Liver (tissue), 9 donors: ENCODE data around the gene FARP1. TPM values are rescaled to one million over a fixed set of nuclear protein-coding genes. Genes with fewer than 3 reads are reported as not detected.
A peak's percentile ranks its signal among the peaks of the same experiment; 100 is the strongest.

ENCODE experiments used
- DNase-seq: peaks from one replicate; pipeline ENCODE4 v3.0.0-alpha.2; 2017; ENCODE audit warnings: low spot score
- H3K27ac ChIP-seq, 2 donors: one replicate each; pipeline ENCODE4 v1.7.0; 2013; ENCODE audit warnings: inconsistent platforms in 2 of 2, low read length in 2 of 2, control low read depth in 1 of 2, low read depth in 1 of 2, mild to moderate bottlenecking in 1 of 2
- H3K27me3 ChIP-seq, 4 donors: one replicate each; pipeline versions ENCODE4 v1.6.1 to v1.7.0; 2013; ENCODE audit warnings: low read length in 3 of 4, inconsistent platforms in 1 of 4, mild to moderate bottlenecking in 1 of 4, moderate library complexity in 1 of 4; ENCODE audit not compliant: control insufficient read depth in 4 of 4, insufficient read depth in 4 of 4
- H3K36me3 ChIP-seq, 4 donors: one replicate each; pipeline versions ENCODE4 v1.6.1 to v1.7.0; 2013; ENCODE audit warnings: low read length in 3 of 4, mild to moderate bottlenecking in 3 of 4, low read depth in 1 of 4, moderate library complexity in 1 of 4; ENCODE audit not compliant: control insufficient read depth in 4 of 4, insufficient read depth in 3 of 4
- H3K4me1 ChIP-seq, 4 donors: one replicate each; pipeline versions ENCODE4 v1.6.1 to v1.7.0; 2013; ENCODE audit warnings: low read length in 3 of 4, mild to moderate bottlenecking in 3 of 4, moderate library complexity in 1 of 4; ENCODE audit not compliant: control insufficient read depth in 4 of 4, insufficient read depth in 4 of 4
- H3K4me3 ChIP-seq, 3 donors: one replicate each; pipeline versions ENCODE4 v1.6.1 to v1.7.0; 2013; ENCODE audit warnings: low read length in 3 of 3, control low read depth in 1 of 3, low read depth in 1 of 3, mild to moderate bottlenecking in 1 of 3
- H3K9ac ChIP-seq, 2 donors: one replicate each; pipeline ENCODE4 v1.7.0; 2013; ENCODE audit warnings: low read length in 2 of 2, mild to moderate bottlenecking in 2 of 2, moderate library complexity in 2 of 2, control low read depth in 1 of 2, low read depth in 1 of 2
- H3K9me3 ChIP-seq, 4 donors: one replicate each; pipeline versions ENCODE4 v1.6.1 to v1.7.0; 2013; ENCODE audit warnings: low read length in 3 of 4; ENCODE audit not compliant: control insufficient read depth in 4 of 4
- EGR1 ChIP-seq, 2 donors: IDR thresholded peaks; 2 replicates each; pipeline ENCODE4 v1.6.1; 2016 to 2018; ENCODE audit warnings: antibody characterized with exemption in 2 of 2, low read depth in 2 of 2
- FOXA1 ChIP-seq: IDR thresholded peaks from 2 replicates; pipeline ENCODE4 v1.6.1; 2016; ENCODE audit warnings: antibody characterized with exemption
- FOXA2 ChIP-seq: IDR thresholded peaks from 2 replicates; pipeline ENCODE4 v1.6.1; 2016; ENCODE audit warnings: antibody characterized with exemption
- GABPA ChIP-seq, 2 donors: IDR thresholded peaks in 1 of 2; conservative IDR thresholded peaks in 1 of 2; 2 replicates each; pipeline ENCODE4 v1.6.1; 2016; ENCODE audit warnings: antibody characterized with exemption in 2 of 2, mild to moderate bottlenecking in 1 of 2, moderate library complexity in 1 of 2
- HNF4A ChIP-seq, 2 donors: conservative IDR thresholded peaks; 2 replicates each; pipeline ENCODE4 v1.6.1; 2016; ENCODE audit warnings: antibody characterized with exemption in 2 of 2, mild to moderate bottlenecking in 2 of 2
- HNF4G ChIP-seq: IDR thresholded peaks from 2 replicates; pipeline ENCODE4 v1.6.1; 2016; ENCODE audit warnings: antibody characterized with exemption
- NR2F2 ChIP-seq: IDR thresholded peaks from 2 replicates; pipeline ENCODE4 v1.6.1; 2016; ENCODE audit warnings: antibody characterized with exemption
- RAD21 ChIP-seq, 2 donors: IDR thresholded peaks; 2 replicates each; pipeline ENCODE4 v1.6.1; 2016; ENCODE audit warnings: antibody characterized with exemption in 2 of 2, mild to moderate bottlenecking in 2 of 2
- RXRA ChIP-seq, 2 donors: IDR thresholded peaks; 2 replicates each; pipeline ENCODE4 v1.6.1; 2017 to 2018; ENCODE audit warnings: antibody characterized with exemption in 2 of 2, mild to moderate bottlenecking in 1 of 2
- TAF1 ChIP-seq: conservative IDR thresholded peaks from 2 replicates; pipeline ENCODE4 v1.6.1; 2016; ENCODE audit warnings: antibody characterized with exemption, mild to moderate bottlenecking
- YY1 ChIP-seq: IDR thresholded peaks from 2 replicates; pipeline ENCODE4 v1.6.1; 2016; ENCODE audit warnings: antibody characterized with exemption, mild to moderate bottlenecking
- WGBS: extraction: QIAGEN DNeasy Blood & Tissue Kit; methylation state at CpG from one replicate; pipeline ENCODE4 v1.1.7; 2013; 5-methylcytosine and 5-hydroxymethylcytosine counted together
- polyA plus RNA-seq, 2 donors: library from polyadenylated mRNA; stranded (reverse) in 1 of 2; unstranded in 1 of 2; fragments of 200-250 nt in 1 of 2; fragments of >200 nt in 1 of 2; fragmentation: Nextera tagmentation in 1 of 2; extraction: Ambion mirVana in 1 of 2; gene quantifications; one replicate each; pipeline versions ENCODE4 v1.2.1 to v1.2.3, GENCODE V29; 2013 to 2015
- total RNA-seq, 2 donors: library from RNA; depleted of rRNA; stranded (reverse); fragments of >200 nt; gene quantifications; one replicate each; pipeline ENCODE4 v1.2.3, GENCODE V29; 2014
- TF ChIP-seq, protein P1 (sequence below): fragments of 150-350 bp; IDR thresholded peaks from 2 replicates; pipeline ENCODE4 v1.5.1; 2017; ENCODE audit warnings: improper control_type of control experiment, low read depth, low read length; ENCODE audit not compliant: missing input control
- TF ChIP-seq, protein P2 (sequence below): IDR thresholded peaks from 2 replicates; pipeline ENCODE4 v1.6.1; 2016; ENCODE audit warnings: antibody characterized with exemption
- TF ChIP-seq, protein P3 (sequence below): IDR thresholded peaks from 2 replicates; pipeline ENCODE4 v1.6.1; 2016; ENCODE audit warnings: antibody characterized with exemption
- TF ChIP-seq, protein P4 (sequence below): IDR thresholded peaks from 2 replicates; pipeline ENCODE4 v1.6.1; 2016; ENCODE audit warnings: antibody characterized with exemption
- TF ChIP-seq, protein P5 (sequence below): IDR thresholded peaks from 2 replicates; pipeline ENCODE4 v1.6.1; 2016; ENCODE audit warnings: antibody characterized with exemption, mild to moderate bottlenecking
- donor health status: healthy.
- donor health status: healthy.
- donor health status: healthy.
- donor health status: healthy.
- donor health status: healthy.

The FARP1 gene
- total and polyA plus RNA-seq, 4 donors = 28.4 to 62.6 (median 39.8) TPM

DNA sequence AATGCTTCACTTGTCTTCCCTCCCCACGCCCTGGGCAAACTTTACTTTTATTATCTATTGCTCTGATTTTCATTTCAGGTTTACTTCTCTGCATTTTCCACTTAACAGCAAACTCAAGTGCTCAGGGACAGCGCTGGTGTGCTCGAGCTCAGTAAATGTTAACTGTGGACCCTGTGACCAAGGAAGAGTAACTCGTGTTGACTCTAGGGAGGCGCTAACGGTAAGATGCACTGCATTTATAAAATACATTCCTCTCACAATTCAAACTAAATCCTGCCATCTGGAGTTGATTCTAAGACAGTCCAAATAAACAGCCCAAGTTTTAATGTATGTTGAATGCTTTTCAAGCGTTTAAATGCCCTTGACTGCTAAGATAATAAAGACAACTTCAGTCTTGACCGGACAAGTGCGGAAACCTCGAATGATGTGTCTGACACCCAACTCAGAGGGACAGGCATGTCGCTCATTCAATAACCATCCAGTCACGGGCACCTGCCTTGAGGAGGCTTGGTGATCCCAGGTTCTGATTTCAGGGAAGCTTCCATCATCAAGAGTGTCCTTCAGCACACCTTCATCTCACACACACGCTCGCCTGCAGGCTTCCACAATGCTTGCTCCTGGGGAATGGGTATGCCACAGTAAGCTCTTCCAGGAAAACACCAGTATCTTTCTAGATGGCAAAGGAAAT lies 340.9 kb downstream of the FARP1 start:
- H3K27ac ChIP-seq = peak overlapping the region; percentile 81 to 84
- no peak for DNase-seq
- 61% methylated on average over 14 of the region's 14 CpGs for WGBS
- peak overlapping the region; percentile 37 to 44 for H3K9ac ChIP-seq
- H3K4me3 ChIP-seq = no peak overlapping the region
- H3K27me3 ChIP-seq = no peaks in the 10 kb centered on the region
- TF ChIP-seq GABPA (IDR thresholded peaks at IDR 0.05 in 1 of 2, conservative IDR thresholded peaks at IDR 0.05 in 1 of 2) = no peak
- TF ChIP-seq, protein P1, sequence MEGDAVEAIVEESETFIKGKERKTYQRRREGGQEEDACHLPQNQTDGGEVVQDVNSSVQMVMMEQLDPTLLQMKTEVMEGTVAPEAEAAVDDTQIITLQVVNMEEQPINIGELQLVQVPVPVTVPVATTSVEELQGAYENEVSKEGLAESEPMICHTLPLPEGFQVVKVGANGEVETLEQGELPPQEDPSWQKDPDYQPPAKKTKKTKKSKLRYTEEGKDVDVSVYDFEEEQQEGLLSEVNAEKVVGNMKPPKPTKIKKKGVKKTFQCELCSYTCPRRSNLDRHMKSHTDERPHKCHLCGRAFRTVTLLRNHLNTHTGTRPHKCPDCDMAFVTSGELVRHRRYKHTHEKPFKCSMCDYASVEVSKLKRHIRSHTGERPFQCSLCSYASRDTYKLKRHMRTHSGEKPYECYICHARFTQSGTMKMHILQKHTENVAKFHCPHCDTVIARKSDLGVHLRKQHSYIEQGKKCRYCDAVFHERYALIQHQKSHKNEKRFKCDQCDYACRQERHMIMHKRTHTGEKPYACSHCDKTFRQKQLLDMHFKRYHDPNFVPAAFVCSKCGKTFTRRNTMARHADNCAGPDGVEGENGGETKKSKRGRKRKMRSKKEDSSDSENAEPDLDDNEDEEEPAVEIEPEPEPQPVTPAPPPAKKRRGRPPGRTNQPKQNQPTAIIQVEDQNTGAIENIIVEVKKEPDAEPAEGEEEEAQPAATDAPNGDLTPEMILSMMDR = no peak
- TF ChIP-seq HNF4A (conservative IDR thresholded peaks at IDR 0.05) = no peak
- TF ChIP-seq YY1 = no peak
- TF ChIP-seq RXRA (IDR thresholded peaks at IDR 0.05) = no peak
- TF ChIP-seq, protein P2, sequence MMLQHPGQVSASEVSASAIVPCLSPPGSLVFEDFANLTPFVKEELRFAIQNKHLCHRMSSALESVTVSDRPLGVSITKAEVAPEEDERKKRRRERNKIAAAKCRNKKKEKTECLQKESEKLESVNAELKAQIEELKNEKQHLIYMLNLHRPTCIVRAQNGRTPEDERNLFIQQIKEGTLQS = no peak
- TF ChIP-seq NR2F2 = no peak
- no peak for TF ChIP-seq FOXA1
- no peak for TF ChIP-seq RAD21 (IDR thresholded peaks at IDR 0.05)
- no peak for TF ChIP-seq TAF1
- TF ChIP-seq, protein P3, sequence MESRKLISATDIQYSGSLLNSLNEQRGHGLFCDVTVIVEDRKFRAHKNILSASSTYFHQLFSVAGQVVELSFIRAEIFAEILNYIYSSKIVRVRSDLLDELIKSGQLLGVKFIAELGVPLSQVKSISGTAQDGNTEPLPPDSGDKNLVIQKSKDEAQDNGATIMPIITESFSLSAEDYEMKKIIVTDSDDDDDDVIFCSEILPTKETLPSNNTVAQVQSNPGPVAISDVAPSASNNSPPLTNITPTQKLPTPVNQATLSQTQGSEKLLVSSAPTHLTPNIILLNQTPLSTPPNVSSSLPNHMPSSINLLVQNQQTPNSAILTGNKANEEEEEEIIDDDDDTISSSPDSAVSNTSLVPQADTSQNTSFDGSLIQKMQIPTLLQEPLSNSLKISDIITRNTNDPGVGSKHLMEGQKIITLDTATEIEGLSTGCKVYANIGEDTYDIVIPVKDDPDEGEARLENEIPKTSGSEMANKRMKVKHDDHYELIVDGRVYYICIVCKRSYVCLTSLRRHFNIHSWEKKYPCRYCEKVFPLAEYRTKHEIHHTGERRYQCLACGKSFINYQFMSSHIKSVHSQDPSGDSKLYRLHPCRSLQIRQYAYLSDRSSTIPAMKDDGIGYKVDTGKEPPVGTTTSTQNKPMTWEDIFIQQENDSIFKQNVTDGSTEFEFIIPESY = no peak
- no peak for TF ChIP-seq FOXA2
- TF ChIP-seq, protein P4, sequence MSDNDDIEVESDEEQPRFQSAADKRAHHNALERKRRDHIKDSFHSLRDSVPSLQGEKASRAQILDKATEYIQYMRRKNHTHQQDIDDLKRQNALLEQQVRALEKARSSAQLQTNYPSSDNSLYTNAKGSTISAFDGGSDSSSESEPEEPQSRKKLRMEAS = no peak
- TF ChIP-seq, protein P5, sequence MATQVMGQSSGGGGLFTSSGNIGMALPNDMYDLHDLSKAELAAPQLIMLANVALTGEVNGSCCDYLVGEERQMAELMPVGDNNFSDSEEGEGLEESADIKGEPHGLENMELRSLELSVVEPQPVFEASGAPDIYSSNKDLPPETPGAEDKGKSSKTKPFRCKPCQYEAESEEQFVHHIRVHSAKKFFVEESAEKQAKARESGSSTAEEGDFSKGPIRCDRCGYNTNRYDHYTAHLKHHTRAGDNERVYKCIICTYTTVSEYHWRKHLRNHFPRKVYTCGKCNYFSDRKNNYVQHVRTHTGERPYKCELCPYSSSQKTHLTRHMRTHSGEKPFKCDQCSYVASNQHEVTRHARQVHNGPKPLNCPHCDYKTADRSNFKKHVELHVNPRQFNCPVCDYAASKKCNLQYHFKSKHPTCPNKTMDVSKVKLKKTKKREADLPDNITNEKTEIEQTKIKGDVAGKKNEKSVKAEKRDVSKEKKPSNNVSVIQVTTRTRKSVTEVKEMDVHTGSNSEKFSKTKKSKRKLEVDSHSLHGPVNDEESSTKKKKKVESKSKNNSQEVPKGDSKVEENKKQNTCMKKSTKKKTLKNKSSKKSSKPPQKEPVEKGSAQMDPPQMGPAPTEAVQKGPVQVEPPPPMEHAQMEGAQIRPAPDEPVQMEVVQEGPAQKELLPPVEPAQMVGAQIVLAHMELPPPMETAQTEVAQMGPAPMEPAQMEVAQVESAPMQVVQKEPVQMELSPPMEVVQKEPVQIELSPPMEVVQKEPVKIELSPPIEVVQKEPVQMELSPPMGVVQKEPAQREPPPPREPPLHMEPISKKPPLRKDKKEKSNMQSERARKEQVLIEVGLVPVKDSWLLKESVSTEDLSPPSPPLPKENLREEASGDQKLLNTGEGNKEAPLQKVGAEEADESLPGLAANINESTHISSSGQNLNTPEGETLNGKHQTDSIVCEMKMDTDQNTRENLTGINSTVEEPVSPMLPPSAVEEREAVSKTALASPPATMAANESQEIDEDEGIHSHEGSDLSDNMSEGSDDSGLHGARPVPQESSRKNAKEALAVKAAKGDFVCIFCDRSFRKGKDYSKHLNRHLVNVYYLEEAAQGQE = no peak
- TF ChIP-seq EGR1 (IDR thresholded peaks at IDR 0.05; ENCODE audit: low read depth in 2 of 2) = no peak
- no peak for TF ChIP-seq HNF4G
- H3K4me1 ChIP-seq = peaks cover 23 to 47% (median 41%) of the 10 kb centered on the region in 4 donors
- no peaks in the 10 kb centered on the region for H3K9me3 ChIP-seq
- H3K36me3 ChIP-seq = no peaks in the 10 kb centered on the region
